SK-N-SH (cell line): ENCODE results near the gene HMGB2. TPM values are rescaled to one million over a fixed set of nuclear protein-coding genes. Genes with fewer than 3 reads are reported as not detected.
A peak's percentile ranks its signal among the peaks of the same experiment; 100 is the strongest.

Experiments
- CTCF ChIA-PET: fragments of 300-600, 350-600 bp; formaldehyde crosslinking; extraction: SDS; loops from one replicate; lab custom pipeline; 2021; lab: Yijun Ruan, JAX
- POLR2A ChIA-PET: fragments of 350-600 bp; sonication (Branson Sonifier 250); formaldehyde crosslinking; extraction: SDS; loops from one replicate; lab custom pipeline; 2020; ENCODE audit warnings: antibody characterized with exemption, inconsistent platforms; lab: Yijun Ruan, JAX
- DNase-seq: peaks from one replicate; pipeline ENCODE4 v3.0.0; 2012
- H2AFZ ChIP-seq: fragments of 200-600 bp; sonication (generic); 2 replicates; pipeline ENCODE4 v1.8.1; 2016; ENCODE audit warnings: antibody characterized with exemption, mild to moderate bottlenecking, low read depth
- H3F3A ChIP-seq: fragments of 200-600 bp; sonication (generic); replicated peaks from 2 replicates; pipeline ENCODE3; 2016; ENCODE audit warnings: antibody characterized with exemption, mild to moderate bottlenecking; ENCODE audit not compliant: insufficient read depth
- H3K27ac ChIP-seq, 2 experiments: fragments of 200-500 bp in 1 of 2; fragments of 200-600 bp in 1 of 2; sonication (Bioruptor generic) in 1 of 2; sonication (generic), shearing (Covaris generic) in 1 of 2; 2 replicates each; pipeline versions ENCODE4 v1.5.1 to v1.6.1; 2014 to 2016; ENCODE audit warnings: low read depth in 2 of 2, inconsistent platforms in 1 of 2, low read length in 1 of 2, mild to moderate bottlenecking in 1 of 2, mixed read lengths in 1 of 2
- H3K27me3 ChIP-seq: fragments of 200-600 bp; sonication (generic), shearing (Covaris generic); 2 replicates; pipeline ENCODE4 v1.6.1; 2016; ENCODE audit warnings: mixed run types; ENCODE audit not compliant: insufficient read depth
- H3K36me3 ChIP-seq, 2 experiments: fragments of 200-500 bp in 1 of 2; fragments of 200-600 bp in 1 of 2; sonication (Bioruptor generic) in 1 of 2; sonication (generic) in 1 of 2; replicated peaks in 1 of 2; 2 replicates each; pipeline versions ENCODE3 to v1.5.1; 2014 to 2016; ENCODE audit warnings: low read length in 1 of 2, mild to moderate bottlenecking in 1 of 2; ENCODE audit not compliant: insufficient read depth in 2 of 2, control insufficient read depth in 1 of 2
- H3K4me1 ChIP-seq, 2 experiments: fragments of 200-500 bp in 1 of 2; fragments of 200-600 bp in 1 of 2; sonication (Bioruptor generic) in 1 of 2; sonication (generic), shearing (Covaris generic) in 1 of 2; 2 replicates each; pipeline versions ENCODE4 v1.5.1 to v1.6.1; 2014 to 2016; ENCODE audit warnings: low read depth in 1 of 2, low read length in 1 of 2, mixed run types in 1 of 2; ENCODE audit not compliant: insufficient read depth in 2 of 2, control insufficient read depth in 1 of 2
- H3K4me2 ChIP-seq: fragments of 200-600 bp; sonication (generic), shearing (Covaris generic); 2 replicates; pipeline ENCODE4 v1.6.1; 2017; ENCODE audit warnings: mixed run types
- H3K4me3 ChIP-seq, 2 experiments: fragments of 200-500 bp in 1 of 2; fragments of 200-600 bp in 1 of 2; sonication (Bioruptor generic) in 1 of 2; sonication (generic), shearing (Covaris generic) in 1 of 2; 2 replicates each; pipeline versions ENCODE4 v1.5.1 to v1.8.1; 2014 to 2016; ENCODE audit warnings: low read depth in 2 of 2, inconsistent platforms in 1 of 2, low read length in 1 of 2, mild to moderate bottlenecking in 1 of 2, mixed read lengths in 1 of 2, moderate library complexity in 1 of 2
- H3K79me2 ChIP-seq: fragments of 200-600 bp; sonication (generic); 2 replicates; pipeline ENCODE4 v1.8.1; 2017; ENCODE audit warnings: mild to moderate bottlenecking; ENCODE audit not compliant: insufficient read depth
- H3K9ac ChIP-seq: fragments of 200-600 bp; sonication (generic); 2 replicates; pipeline ENCODE4 v1.6.1; 2017; ENCODE audit warnings: mixed run types
- H3K9me2 ChIP-seq: fragments of 200-600 bp; sonication (generic); 2 replicates; pipeline ENCODE4 v1.6.1; 2017; ENCODE audit warnings: mixed run types
- H3K9me3 ChIP-seq: fragments of 200-600 bp; sonication (generic); 2 replicates; pipeline ENCODE4 v1.6.1; 2017; ENCODE audit warnings: mixed run types, mild to moderate bottlenecking, moderate library complexity
- H4K20me1 ChIP-seq: fragments of 200-600 bp; sonication (generic); 2 replicates; pipeline ENCODE4 v1.6.1; 2017; ENCODE audit warnings: mild to moderate bottlenecking, mixed run types; ENCODE audit not compliant: insufficient read depth
- CTCF ChIP-seq: fragments of 200-600 bp; sonication (generic); IDR thresholded peaks from 2 replicates; pipeline ENCODE4 v1.6.1; 2017; ENCODE audit warnings: antibody characterized with exemption, mild to moderate bottlenecking, moderate library complexity
- EZH2phosphoT487 ChIP-seq: fragments of 200-600 bp; sonication (generic); IDR thresholded peaks from 2 replicates; pipeline ENCODE4 v1.6.1; 2017; ENCODE audit warnings: low read depth, mixed run types, mild to moderate bottlenecking, antibody characterized with exemption, moderate library complexity, borderline replicate concordance
- FOSL2 ChIP-seq: IDR thresholded peaks from 2 replicates; pipeline ENCODE4 v1.4.0; 2012; ENCODE audit warnings: low read depth, mild to moderate bottlenecking, moderate library complexity, borderline replicate concordance
- FOXJ3 ChIP-seq: sonication (generic); formaldehyde crosslinking; IDR thresholded peaks from 2 replicates; pipeline ENCODE4 v1.5.1; 2020; ENCODE audit warnings: mild to moderate bottlenecking, missing genetic modification reagents
- FOXM1 ChIP-seq: IDR thresholded peaks from 2 replicates; pipeline ENCODE4 v1.4.0; 2012; ENCODE audit warnings: low read depth, mild to moderate bottlenecking
- GABPA ChIP-seq: IDR thresholded peaks from 2 replicates; pipeline ENCODE4 v1.4.0; 2012; ENCODE audit warnings: low read depth, mild to moderate bottlenecking
- GATA2 ChIP-seq: sonication (generic); formaldehyde crosslinking; IDR thresholded peaks from 2 replicates; pipeline ENCODE4 v1.5.0; 2020; ENCODE audit warnings: mild to moderate bottlenecking, missing genetic modification reagents
- MXI1 ChIP-seq: IDR thresholded peaks from 2 replicates; pipeline ENCODE4 v1.6.1; 2012; ENCODE audit warnings: mild to moderate bottlenecking, low read depth, low read length, improper control_type of control experiment
- POLR2AphosphoS5 ChIP-seq: IDR thresholded peaks from 2 replicates; pipeline ENCODE4 v1.6.1; 2012; ENCODE audit warnings: low read depth, low read length
- RAD21 ChIP-seq: IDR thresholded peaks from 2 replicates; pipeline ENCODE4 v1.6.1; 2012; ENCODE audit warnings: mild to moderate bottlenecking, low read length
- RFX5 ChIP-seq: IDR thresholded peaks from 2 replicates; pipeline ENCODE4 v1.6.1; 2012; ENCODE audit warnings: mild to moderate bottlenecking, improper control_type of control experiment, low read length
- SIN3A ChIP-seq: IDR thresholded peaks from 2 replicates; pipeline ENCODE4 v1.6.1; 2012; ENCODE audit warnings: low read depth, mild to moderate bottlenecking, low read length, moderate library complexity, borderline replicate concordance
- SMC3 ChIP-seq: IDR thresholded peaks from 2 replicates; pipeline ENCODE4 v1.6.1; 2012; ENCODE audit warnings: low read depth, low read length, improper control_type of control experiment
- TAF1 ChIP-seq: IDR thresholded peaks from 2 replicates; pipeline ENCODE4 v1.6.1; 2012; ENCODE audit warnings: low read depth, mild to moderate bottlenecking, low read length, moderate library complexity, borderline replicate concordance
- TCF12 ChIP-seq: IDR thresholded peaks from 2 replicates; pipeline ENCODE4 v1.4.0; 2012
- WGBS: methylation state at CpG from one replicate; pipeline ENCODE4 v1.1.6; 2017; ENCODE audit warnings: low lambda C conversion rate; 5-methylcytosine and 5-hydroxymethylcytosine counted together
- polyA plus RNA-seq, 3 experiments: library from polyadenylated mRNA; depleted of rRNA; stranded (reverse); fragments of >200 nt; gene quantifications; 2 replicates each; pipeline ENCODE4 v1.2.3, GENCODE V29; 2012
- TF ChIP-seq, protein P1 (sequence below): IDR thresholded peaks from 2 replicates; pipeline ENCODE4 v1.6.1; 2012; ENCODE audit warnings: mild to moderate bottlenecking, low read depth, low read length, moderate library complexity
- TF ChIP-seq, protein P2 (sequence below): IDR thresholded peaks from 2 replicates; pipeline ENCODE4; 2012

Gene HMGB2
- polyA plus RNA-seq, 1 of the 3 experiments (the other 2 are of a cell fraction), result 130 TPM

- Histone ChIP-seq H3K9me3 (no peaks in the 10 kb centered on the region), H3K4me3 (peak overlapping the region; percentile 1 to 8; a peak in 2 of 4 replicates)
- CTCF ChIA-PET, result interaction anchor here (1.1 to 3.7 kb wide), 7 partner anchors 13 to 140 kb away, joined by 3 to 17 read pairs (median 3); no protein-coding TSS in a partner anchor
Observed at GRCh38 chr4:173367946-173368345, 33.8 kb upstream of the HMGB2 start.

More at GRCh38 chr4:173367946-173368345, 33.8 kb upstream of the HMGB2 start:
- Histone ChIP-seq H3K27ac (peak overlapping the region; percentile 10 to 30), H3K4me1 (peaks cover 6 to 8% of the 10 kb centered on the region in 2 experiments; a peak in 3 of 4 replicates), H2AFZ (peak overlapping the region; percentile 77), H3K36me3 (no peaks in the 10 kb centered on the region), H3K27me3 (no peaks in the 10 kb centered on the region), H3F3A (peaks cover 36% of the 10 kb centered on the region), H3K9me2 (no peaks in the 10 kb centered on the region), H3K9ac (no peak overlapping the region), H3K79me2 (peaks cover 24% of the 10 kb centered on the region), H3K4me2 (peak overlapping the region; percentile 78), H4K20me1 (no peaks in the 10 kb centered on the region)
- WGBS, result 28% methylated on average over 4 of the region's 4 CpGs
- DNase-seq, result no peak
- TF ChIP-seq RAD21, result no peak
- TF ChIP-seq GATA2 (CRISPR knock-in tag), result no peak
- TF ChIP-seq TAF1, result no peak
- no peak for TF ChIP-seq FOXJ3 (CRISPR knock-in tag)
- TF ChIP-seq SMC3, result no peak
- no peak for TF ChIP-seq GABPA
- TF ChIP-seq, protein P1, sequence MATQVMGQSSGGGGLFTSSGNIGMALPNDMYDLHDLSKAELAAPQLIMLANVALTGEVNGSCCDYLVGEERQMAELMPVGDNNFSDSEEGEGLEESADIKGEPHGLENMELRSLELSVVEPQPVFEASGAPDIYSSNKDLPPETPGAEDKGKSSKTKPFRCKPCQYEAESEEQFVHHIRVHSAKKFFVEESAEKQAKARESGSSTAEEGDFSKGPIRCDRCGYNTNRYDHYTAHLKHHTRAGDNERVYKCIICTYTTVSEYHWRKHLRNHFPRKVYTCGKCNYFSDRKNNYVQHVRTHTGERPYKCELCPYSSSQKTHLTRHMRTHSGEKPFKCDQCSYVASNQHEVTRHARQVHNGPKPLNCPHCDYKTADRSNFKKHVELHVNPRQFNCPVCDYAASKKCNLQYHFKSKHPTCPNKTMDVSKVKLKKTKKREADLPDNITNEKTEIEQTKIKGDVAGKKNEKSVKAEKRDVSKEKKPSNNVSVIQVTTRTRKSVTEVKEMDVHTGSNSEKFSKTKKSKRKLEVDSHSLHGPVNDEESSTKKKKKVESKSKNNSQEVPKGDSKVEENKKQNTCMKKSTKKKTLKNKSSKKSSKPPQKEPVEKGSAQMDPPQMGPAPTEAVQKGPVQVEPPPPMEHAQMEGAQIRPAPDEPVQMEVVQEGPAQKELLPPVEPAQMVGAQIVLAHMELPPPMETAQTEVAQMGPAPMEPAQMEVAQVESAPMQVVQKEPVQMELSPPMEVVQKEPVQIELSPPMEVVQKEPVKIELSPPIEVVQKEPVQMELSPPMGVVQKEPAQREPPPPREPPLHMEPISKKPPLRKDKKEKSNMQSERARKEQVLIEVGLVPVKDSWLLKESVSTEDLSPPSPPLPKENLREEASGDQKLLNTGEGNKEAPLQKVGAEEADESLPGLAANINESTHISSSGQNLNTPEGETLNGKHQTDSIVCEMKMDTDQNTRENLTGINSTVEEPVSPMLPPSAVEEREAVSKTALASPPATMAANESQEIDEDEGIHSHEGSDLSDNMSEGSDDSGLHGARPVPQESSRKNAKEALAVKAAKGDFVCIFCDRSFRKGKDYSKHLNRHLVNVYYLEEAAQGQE, result no peak
- no peak for TF ChIP-seq RFX5
- no peak for TF ChIP-seq FOXM1
- no peak for TF ChIP-seq EZH2phosphoT487
- no peak for TF ChIP-seq SIN3A
- TF ChIP-seq, protein P2, sequence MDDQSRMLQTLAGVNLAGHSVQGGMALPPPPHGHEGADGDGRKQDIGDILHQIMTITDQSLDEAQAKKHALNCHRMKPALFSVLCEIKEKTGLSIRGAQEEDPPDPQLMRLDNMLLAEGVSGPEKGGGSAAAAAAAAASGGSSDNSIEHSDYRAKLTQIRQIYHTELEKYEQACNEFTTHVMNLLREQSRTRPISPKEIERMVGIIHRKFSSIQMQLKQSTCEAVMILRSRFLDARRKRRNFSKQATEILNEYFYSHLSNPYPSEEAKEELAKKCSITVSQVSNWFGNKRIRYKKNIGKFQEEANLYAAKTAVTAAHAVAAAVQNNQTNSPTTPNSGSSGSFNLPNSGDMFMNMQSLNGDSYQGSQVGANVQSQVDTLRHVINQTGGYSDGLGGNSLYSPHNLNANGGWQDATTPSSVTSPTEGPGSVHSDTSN, result no peak
- TF ChIP-seq MXI1, result no peak
- no peak for TF ChIP-seq CTCF
- no peak for TF ChIP-seq TCF12
- TF ChIP-seq POLR2AphosphoS5, result no peak
- TF ChIP-seq FOSL2, result no peak
- POLR2A ChIA-PET, result interaction anchor here (1.8 kb wide), 1 partner anchor 33 kb away, joined by 12 read pairs; the partner anchor contains the start of gene HMGB2
